ENCODE measurements around the gene CNTNAP5. TPM values are rescaled to one million over a fixed set of nuclear protein-coding genes. Genes with fewer than 3 reads are reported as not detected.

The CNTNAP5 gene
- total RNA-seq, 3 donors from 2014 or later: 3.3 TPM; not detected in 2

DNA sequence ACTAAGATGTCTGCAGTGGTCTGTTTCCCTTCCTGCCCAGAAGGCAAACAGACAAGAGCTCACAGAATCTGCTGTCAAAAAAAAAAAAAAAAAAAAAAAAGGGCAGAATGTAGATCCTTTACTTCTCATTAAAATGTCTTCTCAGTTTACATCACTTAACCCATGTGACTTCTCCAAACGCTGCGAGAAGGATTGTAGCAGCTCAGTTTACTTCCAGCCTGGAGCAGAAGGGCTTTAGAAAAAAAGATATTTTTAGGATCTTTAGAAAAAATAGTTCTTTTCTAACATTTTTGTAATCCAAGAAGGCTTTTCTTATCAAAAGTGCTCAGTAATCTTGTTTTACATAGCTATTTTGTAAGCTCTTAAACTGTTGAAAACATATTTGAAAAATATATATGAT is 425.4 kb downstream of the CNTNAP5 start:
- no peak overlapping the region for H3K4me3 ChIP-seq
- TF ChIP-seq, protein P1, sequence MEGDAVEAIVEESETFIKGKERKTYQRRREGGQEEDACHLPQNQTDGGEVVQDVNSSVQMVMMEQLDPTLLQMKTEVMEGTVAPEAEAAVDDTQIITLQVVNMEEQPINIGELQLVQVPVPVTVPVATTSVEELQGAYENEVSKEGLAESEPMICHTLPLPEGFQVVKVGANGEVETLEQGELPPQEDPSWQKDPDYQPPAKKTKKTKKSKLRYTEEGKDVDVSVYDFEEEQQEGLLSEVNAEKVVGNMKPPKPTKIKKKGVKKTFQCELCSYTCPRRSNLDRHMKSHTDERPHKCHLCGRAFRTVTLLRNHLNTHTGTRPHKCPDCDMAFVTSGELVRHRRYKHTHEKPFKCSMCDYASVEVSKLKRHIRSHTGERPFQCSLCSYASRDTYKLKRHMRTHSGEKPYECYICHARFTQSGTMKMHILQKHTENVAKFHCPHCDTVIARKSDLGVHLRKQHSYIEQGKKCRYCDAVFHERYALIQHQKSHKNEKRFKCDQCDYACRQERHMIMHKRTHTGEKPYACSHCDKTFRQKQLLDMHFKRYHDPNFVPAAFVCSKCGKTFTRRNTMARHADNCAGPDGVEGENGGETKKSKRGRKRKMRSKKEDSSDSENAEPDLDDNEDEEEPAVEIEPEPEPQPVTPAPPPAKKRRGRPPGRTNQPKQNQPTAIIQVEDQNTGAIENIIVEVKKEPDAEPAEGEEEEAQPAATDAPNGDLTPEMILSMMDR (IDR thresholded peaks at IDR 0.05): no peak
- intact Hi-C loops (cut with DNase I, micrococcal nuclease): no loop called here

DNA sequence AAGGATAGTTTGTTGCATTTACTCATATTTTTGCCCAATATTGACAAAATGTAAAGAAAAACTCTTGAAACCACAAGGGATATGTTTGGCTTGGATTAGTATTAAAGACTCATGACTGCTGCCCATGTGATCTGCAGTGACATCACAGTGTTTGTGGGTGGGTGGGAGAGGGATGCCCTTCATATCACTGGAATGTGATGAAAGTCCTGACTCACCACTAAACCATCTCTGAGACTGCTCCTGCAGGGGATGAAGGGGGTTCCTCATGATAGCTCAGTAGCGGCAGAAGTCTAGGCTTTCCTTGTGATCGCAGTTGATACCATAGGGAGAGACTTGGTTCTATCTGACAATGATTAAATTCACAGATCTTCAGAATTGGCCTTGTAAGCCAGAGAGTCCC is 451.2 kb downstream of the CNTNAP5 start:
- DNase-seq (no peak), ATAC-seq (no peak)
- Histone ChIP-seq H3K4me1 (ENCODE audit: low read depth) (no peaks in the 10 kb centered on the region), H3K36me3 (ENCODE audit: low read depth) (no peaks in the 10 kb centered on the region), H3K4me3 (no peak overlapping the region), H3K9me3 (no peaks in the 10 kb centered on the region)
- intact Hi-C loops (cut with DNase I, micrococcal nuclease): no loop called here
- TF ChIP-seq, protein P1 (IDR thresholded peaks at IDR 0.05): no peak

More for the DNA sequence above, 425.4 kb downstream of the CNTNAP5 start:
- Histone ChIP-seq H3K9me3 (no peaks in the 10 kb centered on the region), H3K36me3 (ENCODE audit: low read depth) (no peaks in the 10 kb centered on the region), H3K4me1 (ENCODE audit: low read depth) (no peaks in the 10 kb centered on the region)
- DNase-seq (no peak), ATAC-seq (no peak)

DNA sequence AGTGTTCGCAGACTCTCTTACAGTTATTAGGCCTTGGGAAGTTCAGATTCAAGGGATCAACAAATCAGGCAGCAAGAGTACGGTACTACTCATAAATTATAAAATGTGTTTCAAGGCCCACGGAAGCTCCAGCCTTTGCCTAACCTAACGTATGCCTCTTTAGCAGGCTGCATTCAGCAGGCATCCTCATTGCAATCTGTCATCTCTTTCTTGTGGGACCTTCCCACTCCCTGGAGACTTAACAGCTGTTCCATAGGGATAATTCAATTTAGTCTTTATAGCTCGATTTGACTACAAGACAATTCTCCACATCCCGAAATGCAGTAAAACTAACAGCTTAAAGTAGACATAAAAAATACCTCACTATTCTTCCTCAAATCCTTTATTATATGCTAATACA is 453.7 kb downstream of the CNTNAP5 start:
- Histone ChIP-seq H3K36me3 (ENCODE audit: low read depth) (no peaks in the 10 kb centered on the region), H3K4me3 (no peak overlapping the region), H3K4me1 (ENCODE audit: low read depth) (no peaks in the 10 kb centered on the region), H3K9me3 (no peaks in the 10 kb centered on the region)
- no peak for ATAC-seq
- TF ChIP-seq, protein P1 (IDR thresholded peaks at IDR 0.05): no peak
- no peak for DNase-seq
- intact Hi-C loops (cut with DNase I, micrococcal nuclease): no loop called here

DNA sequence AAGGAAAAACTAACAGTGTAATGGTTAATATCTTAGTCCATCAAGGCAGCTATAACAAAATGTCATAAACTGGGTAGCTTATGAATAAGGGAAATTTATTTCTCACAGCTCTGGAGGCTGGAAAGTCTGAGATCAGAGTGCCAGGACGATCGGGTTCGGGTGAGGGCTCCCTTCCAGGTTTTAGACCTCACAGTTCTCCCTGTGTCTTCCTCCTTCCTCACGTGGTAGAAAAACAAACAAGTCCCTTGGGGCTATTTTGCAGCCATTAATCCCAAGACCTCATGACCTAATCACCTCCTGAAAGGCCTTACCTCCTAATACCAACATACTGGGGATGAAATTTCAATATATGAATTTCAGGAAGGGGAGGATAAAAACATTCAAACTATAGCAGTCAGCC is 455.9 kb downstream of the CNTNAP5 start:
- intact Hi-C loops (cut with DNase I, micrococcal nuclease): no loop called here
- H3K36me3 ChIP-seq (ENCODE audit: low read depth): no peaks in the 10 kb centered on the region
- TF ChIP-seq, protein P1 (IDR thresholded peaks at IDR 0.05): no peak
- no peak for ATAC-seq
- H3K4me1 ChIP-seq (ENCODE audit: low read depth): no peaks in the 10 kb centered on the region
- no peaks in the 10 kb centered on the region for H3K9me3 ChIP-seq
- no peak for DNase-seq
- no peak overlapping the region for H3K4me3 ChIP-seq

DNA sequence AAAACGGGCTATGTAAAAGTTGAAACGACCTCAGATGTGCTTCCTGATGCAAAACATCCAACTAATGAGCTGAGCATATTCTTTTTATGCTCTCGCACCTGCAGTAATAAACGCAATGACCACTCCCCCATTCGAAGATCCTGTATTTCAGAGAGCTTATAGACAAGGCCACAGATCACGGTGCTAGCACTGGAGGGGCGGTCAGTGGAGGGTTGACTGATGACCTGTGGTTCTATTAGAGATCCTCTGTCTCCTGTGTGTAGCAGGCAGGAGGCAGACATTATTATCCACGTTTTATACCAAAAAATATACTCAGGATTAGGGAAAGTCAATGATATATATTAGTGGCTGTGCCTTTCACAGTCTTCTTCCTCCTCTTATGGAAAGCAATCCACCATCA is 457.0 kb downstream of the CNTNAP5 start:
- Histone ChIP-seq H3K36me3 (ENCODE audit: low read depth) (no peaks in the 10 kb centered on the region), H3K4me3 (no peak overlapping the region), H3K9me3 (no peaks in the 10 kb centered on the region), H3K4me1 (ENCODE audit: low read depth) (no peaks in the 10 kb centered on the region)
- no peak for ATAC-seq
- intact Hi-C loops (cut with DNase I, micrococcal nuclease): no loop called here
- no peak for DNase-seq
- TF ChIP-seq, protein P1 (IDR thresholded peaks at IDR 0.05): no peak

DNA sequence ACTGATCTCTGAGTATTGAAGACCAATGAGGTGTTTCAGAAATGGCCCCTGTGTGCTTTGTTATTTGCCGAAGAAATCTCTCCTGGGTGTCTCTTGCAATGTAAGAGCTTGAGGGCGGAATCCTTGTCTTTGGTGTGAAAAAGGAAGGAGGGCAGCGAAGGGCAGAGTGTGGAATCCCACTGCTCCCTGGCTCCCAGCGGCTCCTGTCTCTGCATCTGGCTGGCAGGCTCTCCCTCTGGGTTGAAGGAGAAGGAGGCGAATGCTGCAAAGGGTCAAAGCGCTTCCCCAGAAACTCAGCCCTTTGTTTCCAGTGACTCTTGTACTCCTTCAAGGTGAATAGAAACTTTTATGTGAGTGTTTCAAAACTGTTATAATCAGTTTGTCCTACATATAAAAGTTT is 457.5 kb downstream of the CNTNAP5 start:
- Histone ChIP-seq H3K4me1 (ENCODE audit: low read depth) (no peaks in the 10 kb centered on the region), H3K4me3 (no peak overlapping the region), H3K36me3 (ENCODE audit: low read depth) (no peaks in the 10 kb centered on the region), H3K9me3 (no peaks in the 10 kb centered on the region)
- DNase-seq (no peak), ATAC-seq (no peak)
- TF ChIP-seq, protein P1 (IDR thresholded peaks at IDR 0.05): no peak
- intact Hi-C loops (cut with DNase I, micrococcal nuclease): no loop called here
